Body of pancreas (tissue), 4 donors: ENCODE measurements around the gene CARD18. TPM values are rescaled to one million over a fixed set of nuclear protein-coding genes. Genes with fewer than 3 reads are reported as not detected.

Source experiments
- ATAC-seq: fragments of 150-250 bp; one replicate; pipeline ENCODE4 v1.9.1; 2016
- DNase-seq, 4 donors: peaks; one replicate each; pipeline ENCODE4 v3.0.0-alpha.2; 2019
- H3K27ac ChIP-seq, 4 donors: fragments of 200-600 bp; sonication (generic); 1 replicate in 3 of 4; 2 replicates in 1 of 4; pipeline versions ENCODE4 v1.5.1 to v1.6.1; 2016 to 2019; ENCODE audit warnings: mild to moderate bottlenecking in 1 of 4, mixed read lengths in 1 of 4, moderate library complexity in 1 of 4
- H3K27me3 ChIP-seq, 2 donors: fragments of 200-600 bp; sonication (generic); one replicate each; pipeline ENCODE4 v1.6.0; 2016; ENCODE audit warnings: mild to moderate bottlenecking in 1 of 2
- H3K36me3 ChIP-seq, 2 donors: fragments of 200-600 bp; sonication (generic); replicated peaks in 1 of 2; 2 replicates each; pipeline ENCODE4 v1.5.1; 2016; ENCODE audit warnings: low read depth in 2 of 2; ENCODE audit not compliant: insufficient read depth in 1 of 2
- H3K4me1 ChIP-seq: fragments of 200-600 bp; sonication (generic); one replicate; pipeline ENCODE4 v1.6.0; 2016
- H3K4me3 ChIP-seq, 2 donors: fragments of 200-600 bp; sonication (generic); 1 replicate in 1 of 2; 2 replicates in 1 of 2; pipeline ENCODE4 v1.5.1; 2016 to 2019
- H3K9me3 ChIP-seq, 3 donors: fragments of 200-600 bp; sonication (generic); 1 replicate in 2 of 3; 2 replicates in 1 of 3; pipeline ENCODE4 v1.5.1; 2016
- POLR2A ChIP-seq, 3 donors: fragments of 450-650 bp; IDR thresholded peaks; one replicate each; pipeline ENCODE4 v1.6.1; 2016; ENCODE audit warnings: antibody characterized with exemption in 3 of 3, mild to moderate bottlenecking in 2 of 3
- WGBS, 2 donors: methylation state at CpG; one replicate each; pipeline ENCODE4 v1.1.5; 2017; 5-methylcytosine and 5-hydroxymethylcytosine counted together
- intact Hi-C: fragments of 100-400 bp; cut with DNase I; formaldehyde crosslinking; loops from one replicate; pipeline ENCODE4 v1.15.1; 2023
- total RNA-seq, 2 donors: library from RNA; depleted of rRNA; stranded (reverse); fragments of >200 nt; gene quantifications; one replicate each; pipeline ENCODE4 v1.1.0, GENCODE V29; 2016
- TF ChIP-seq, protein P1 (sequence below), 7 experiments: fragments of 450-650 bp in 4 of 7; fragments of 200-600 bp in 3 of 7; sonication (generic) in 3 of 7; IDR thresholded peaks; one replicate each; pipeline ENCODE4 v1.5.1; 2016 to 2019; ENCODE audit warnings: antibody characterized with exemption in 7 of 7

The CARD18 gene
- total RNA-seq, 2 donors from 2014 or later = not detected

DNA sequence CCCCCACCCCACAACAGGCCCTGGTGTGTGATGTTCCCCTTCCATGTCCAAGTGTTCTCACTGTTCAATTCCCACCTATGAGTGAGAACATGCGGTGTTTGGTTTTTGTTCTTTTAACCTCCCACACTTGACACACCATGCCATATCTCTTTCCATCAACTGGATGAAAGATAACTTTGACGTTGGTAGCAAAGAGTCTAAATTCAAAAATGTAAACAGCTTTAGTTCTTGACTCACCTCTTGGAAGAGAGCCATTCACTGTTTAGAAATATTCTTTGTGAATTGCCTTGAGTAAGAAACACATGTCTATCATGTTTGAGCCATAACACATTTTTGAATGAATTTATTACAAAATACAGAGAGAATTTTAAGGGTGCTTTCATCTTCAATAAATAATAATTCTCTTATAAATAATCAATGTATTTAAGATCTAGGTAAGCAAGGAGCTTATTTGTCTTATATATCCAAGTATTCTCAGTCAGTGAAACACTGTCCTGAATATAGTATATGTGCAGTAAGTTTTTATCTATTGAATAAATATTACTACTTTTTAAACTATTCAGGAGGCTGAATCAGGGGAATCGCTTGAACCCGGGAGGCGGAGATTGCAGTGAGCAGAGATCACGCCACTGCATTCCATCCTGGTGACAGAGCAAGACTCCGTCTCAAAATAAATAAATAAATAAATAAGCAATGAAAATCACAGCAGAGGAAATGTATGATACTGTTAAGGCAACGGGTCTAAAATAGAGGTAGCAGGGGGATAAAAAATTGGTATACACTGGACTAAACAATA, 6.7 kb downstream of the CARD18 start:
- Histone ChIP-seq H3K9me3 (no peaks in the 10 kb centered on the region), H3K27me3 (no peaks in the 10 kb centered on the region), H3K36me3 (no peaks in the 10 kb centered on the region), H3K4me1 (no peaks in the 10 kb centered on the region), H3K27ac (no peak overlapping the region), H3K4me3 (no peak overlapping the region)
- WGBS, 2 donors = 78 to 79% methylated on average over 8 of the region's 8 CpGs
- no peak for ATAC-seq
- no peak for TF ChIP-seq POLR2A (IDR thresholded peaks at IDR 0.05)
- TF ChIP-seq, protein P1, sequence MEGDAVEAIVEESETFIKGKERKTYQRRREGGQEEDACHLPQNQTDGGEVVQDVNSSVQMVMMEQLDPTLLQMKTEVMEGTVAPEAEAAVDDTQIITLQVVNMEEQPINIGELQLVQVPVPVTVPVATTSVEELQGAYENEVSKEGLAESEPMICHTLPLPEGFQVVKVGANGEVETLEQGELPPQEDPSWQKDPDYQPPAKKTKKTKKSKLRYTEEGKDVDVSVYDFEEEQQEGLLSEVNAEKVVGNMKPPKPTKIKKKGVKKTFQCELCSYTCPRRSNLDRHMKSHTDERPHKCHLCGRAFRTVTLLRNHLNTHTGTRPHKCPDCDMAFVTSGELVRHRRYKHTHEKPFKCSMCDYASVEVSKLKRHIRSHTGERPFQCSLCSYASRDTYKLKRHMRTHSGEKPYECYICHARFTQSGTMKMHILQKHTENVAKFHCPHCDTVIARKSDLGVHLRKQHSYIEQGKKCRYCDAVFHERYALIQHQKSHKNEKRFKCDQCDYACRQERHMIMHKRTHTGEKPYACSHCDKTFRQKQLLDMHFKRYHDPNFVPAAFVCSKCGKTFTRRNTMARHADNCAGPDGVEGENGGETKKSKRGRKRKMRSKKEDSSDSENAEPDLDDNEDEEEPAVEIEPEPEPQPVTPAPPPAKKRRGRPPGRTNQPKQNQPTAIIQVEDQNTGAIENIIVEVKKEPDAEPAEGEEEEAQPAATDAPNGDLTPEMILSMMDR (IDR thresholded peaks at IDR 0.05) = no peak
- intact Hi-C loops = no loop called here
- DNase-seq = no peak

DNA sequence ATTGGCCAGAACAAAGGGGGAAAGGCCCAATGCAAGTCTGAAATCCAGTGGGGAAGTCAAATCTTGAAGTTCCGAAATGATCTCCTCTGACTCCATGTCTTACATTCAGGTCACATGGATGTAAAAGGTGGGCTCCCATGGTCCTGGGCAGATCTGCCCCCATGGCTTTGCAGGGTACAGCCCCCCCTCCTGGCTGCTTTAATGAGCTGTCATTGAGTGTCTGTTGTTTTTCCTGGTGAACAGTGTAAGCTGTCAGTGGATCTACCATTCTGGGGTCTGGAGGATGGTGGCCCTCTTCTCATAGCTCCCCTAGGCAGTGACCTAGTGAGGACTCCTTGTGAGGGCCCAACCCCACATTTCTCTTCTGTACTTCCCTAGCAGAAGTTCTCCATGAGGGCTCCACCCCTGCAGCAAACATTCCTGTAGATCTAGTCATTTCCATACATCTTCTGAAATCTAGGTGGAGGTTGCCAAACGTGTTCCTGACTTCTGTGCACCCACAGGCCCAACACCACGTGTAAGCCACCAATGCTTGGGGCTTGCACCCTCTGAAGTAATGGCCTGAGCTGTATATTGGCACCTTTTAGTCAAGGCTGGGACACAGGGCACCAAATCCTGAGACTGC, 9.3 kb downstream of the CARD18 start:
- 57 to 63% methylated on average over 3 of the region's 3 CpGs for WGBS, 2 donors
- ATAC-seq (no peak), DNase-seq (no peak)
- Histone ChIP-seq H3K4me1 (no peaks in the 10 kb centered on the region), H3K27ac (no peak overlapping the region), H3K27me3 (no peaks in the 10 kb centered on the region), H3K36me3 (no peaks in the 10 kb centered on the region), H3K4me3 (no peak overlapping the region), H3K9me3 (no peaks in the 10 kb centered on the region)
- intact Hi-C loops = no loop called here
- TF ChIP-seq, protein P1 (IDR thresholded peaks at IDR 0.05) = no peak
- TF ChIP-seq POLR2A (IDR thresholded peaks at IDR 0.05) = no peak

DNA sequence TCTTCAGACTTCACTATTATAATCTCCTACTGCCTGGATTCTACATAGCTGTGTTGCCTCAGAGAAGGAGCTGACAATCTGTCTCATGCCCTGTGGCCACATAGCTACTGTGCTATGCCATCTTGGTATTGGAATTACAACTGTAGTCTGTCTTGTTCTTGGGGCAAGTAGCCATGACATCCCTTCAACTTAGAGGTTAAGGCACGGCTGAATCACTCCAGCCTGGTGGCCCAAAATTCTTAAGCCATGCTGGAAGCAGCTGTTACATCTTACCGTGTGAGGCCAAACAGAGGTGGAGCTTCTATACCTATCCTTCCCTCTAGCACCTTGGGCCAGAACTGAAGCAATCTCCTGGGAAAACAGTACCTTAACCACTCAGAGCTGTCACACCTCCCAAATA, 14.8 kb downstream of the CARD18 start:
- H3K27ac ChIP-seq = no peak overlapping the region
- no peaks in the 10 kb centered on the region for H3K4me1 ChIP-seq
- H3K4me3 ChIP-seq = no peak overlapping the region
- WGBS, 2 donors = 74 to 90% methylated on average over 2 of the region's 2 CpGs
- H3K27me3 ChIP-seq = no peaks in the 10 kb centered on the region
- H3K9me3 ChIP-seq = no peaks in the 10 kb centered on the region
- no peak for DNase-seq
- no peak for ATAC-seq
- no peaks in the 10 kb centered on the region for H3K36me3 ChIP-seq
- TF ChIP-seq, protein P1 (IDR thresholded peaks at IDR 0.05) = no peak
- no peak for TF ChIP-seq POLR2A (IDR thresholded peaks at IDR 0.05)
- intact Hi-C loops = no loop called here

DNA sequence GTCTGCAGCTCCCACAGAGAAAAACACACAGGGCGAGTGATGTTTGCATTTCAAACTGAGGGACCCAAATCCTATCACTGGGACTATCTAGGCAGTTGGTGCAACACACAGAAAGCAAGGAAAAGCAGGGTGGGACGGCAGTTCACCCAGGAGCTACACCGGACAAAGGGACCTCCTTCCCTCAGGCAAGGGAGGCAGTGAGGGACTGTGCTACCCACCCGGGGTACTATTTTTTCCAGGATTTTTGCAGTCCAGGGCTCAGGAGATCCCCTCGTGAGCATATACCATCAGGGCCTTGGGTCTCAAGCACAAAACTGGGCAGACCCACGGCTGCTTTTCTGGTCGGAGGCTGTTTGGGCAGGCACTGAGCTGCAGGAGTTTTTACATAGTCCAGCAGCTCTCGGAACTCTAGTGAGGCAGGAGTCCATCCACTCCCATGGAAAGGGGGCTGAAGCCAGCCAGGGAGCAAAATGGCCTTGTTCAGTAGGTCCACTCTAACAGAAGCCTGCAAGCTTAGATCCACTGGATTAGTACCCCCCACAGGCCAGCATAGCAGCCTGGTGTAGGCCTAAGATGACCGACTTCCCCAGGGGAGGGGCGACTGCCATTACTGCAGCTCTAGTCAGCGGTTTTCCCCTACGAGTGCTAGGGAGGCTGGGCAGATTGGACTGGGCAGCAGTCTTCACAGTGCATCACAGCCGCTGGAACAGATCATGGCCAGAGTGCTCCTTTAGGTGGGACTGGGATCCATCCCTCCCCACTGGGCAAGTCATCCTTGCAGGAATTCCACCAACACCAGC, 28.2 kb downstream of the CARD18 start:
- TF ChIP-seq POLR2A (IDR thresholded peaks at IDR 0.05) = no peak
- TF ChIP-seq, protein P1 (IDR thresholded peaks at IDR 0.05) = no peak
- DNase-seq = no peak
- Histone ChIP-seq H3K9me3 (no peaks in the 10 kb centered on the region), H3K4me1 (no peaks in the 10 kb centered on the region), H3K27me3 (no peaks in the 10 kb centered on the region), H3K36me3 (no peaks in the 10 kb centered on the region), H3K4me3 (no peak overlapping the region), H3K27ac (no peak overlapping the region)
- 72 to 74% methylated on average over 7 to 13 of the region's 13 CpGs for WGBS, 2 donors
- peak; percentile 18 for ATAC-seq
- intact Hi-C loops = no loop called here
